Neuronal stem cell (in vitro differentiated cells): ENCODE measurements around the gene RASL11A.
A peak's percentile ranks its signal among the peaks of the same experiment; 100 is the strongest.

Experiments
- DNase-seq: peaks from one replicate; pipeline ENCODE4 v3.0.0-alpha.2; 2013; ENCODE audit warnings: low spot score
- H2AFZ ChIP-seq: one replicate; pipeline ENCODE4 v1.6.1; 2013; ENCODE audit warnings: mild to moderate bottlenecking, low read length, inconsistent platforms
- H2AK5ac ChIP-seq: 2 replicates; pipeline ENCODE4 v1.6.1; 2013; ENCODE audit warnings: low read depth, mild to moderate bottlenecking, inconsistent platforms, low read length, moderate library complexity, mixed read lengths
- H2BK120ac ChIP-seq: 2 replicates; pipeline ENCODE4 v1.6.1; 2013; ENCODE audit warnings: low read depth, mild to moderate bottlenecking, inconsistent platforms, low read length, moderate library complexity, mixed read lengths
- H2BK12ac ChIP-seq: one replicate; pipeline ENCODE4 v1.6.1; 2013; ENCODE audit warnings: low read length, inconsistent platforms
- H2BK15ac ChIP-seq: 2 replicates; pipeline ENCODE4 v1.6.1; 2013; ENCODE audit warnings: mild to moderate bottlenecking, low read length, inconsistent platforms, mixed read lengths
- H2BK5ac ChIP-seq: one replicate; pipeline ENCODE4 v1.6.1; 2013; ENCODE audit warnings: inconsistent platforms, mild to moderate bottlenecking, low read length, moderate library complexity
- H3K14ac ChIP-seq: one replicate; pipeline ENCODE4 v1.6.1; 2013; ENCODE audit warnings: low read length, inconsistent platforms
- H3K18ac ChIP-seq: 2 replicates; pipeline ENCODE4 v1.6.1; 2013; ENCODE audit warnings: low read length, inconsistent platforms
- H3K23ac ChIP-seq: 2 replicates; pipeline ENCODE4 v1.6.1; 2013; ENCODE audit warnings: low read depth, mild to moderate bottlenecking, mixed read lengths, low read length, inconsistent platforms; ENCODE audit not compliant: poor library complexity
- H3K27ac ChIP-seq: replicated peaks from 3 replicates; pipeline ENCODE4 v1.5.1; 2013; ENCODE audit warnings: low read length, inconsistent platforms
- H3K27me3 ChIP-seq, 3 experiments: 2 replicates each; pipeline ENCODE4 v1.6.1; 2013; ENCODE audit warnings: low read length in 3 of 3, mild to moderate bottlenecking in 2 of 3, inconsistent platforms in 1 of 3, low read depth in 1 of 3, mixed read lengths in 1 of 3, moderate library complexity in 1 of 3; ENCODE audit not compliant: control insufficient read depth in 3 of 3, insufficient read depth in 3 of 3
- H3K36me3 ChIP-seq, 2 donors: replicated peaks in 1 of 2; 2 replicates each; pipeline ENCODE4 v1.6.1; 2013; ENCODE audit warnings: low read length in 2 of 2; ENCODE audit not compliant: control insufficient read depth in 2 of 2, insufficient read depth in 2 of 2
- H3K4ac ChIP-seq: 2 replicates; pipeline ENCODE4 v1.6.1; 2013; ENCODE audit warnings: inconsistent platforms, mild to moderate bottlenecking, low read length, moderate library complexity
- H3K4me1 ChIP-seq, 2 donors: 1 replicate in 1 of 2; 2 replicates in 1 of 2; pipeline ENCODE4 v1.6.1; 2013; ENCODE audit warnings: low read length in 2 of 2, low read depth in 1 of 2; ENCODE audit not compliant: control insufficient read depth in 2 of 2, insufficient read depth in 1 of 2
- H3K4me2 ChIP-seq: one replicate; pipeline ENCODE4 v1.6.1; 2013; ENCODE audit warnings: mild to moderate bottlenecking, low read length, inconsistent platforms; ENCODE audit not compliant: insufficient read depth, poor library complexity, severe bottlenecking
- H3K4me3 ChIP-seq, 2 donors: 2 replicates each; pipeline ENCODE4 v1.5.1; 2013; ENCODE audit warnings: low read length in 2 of 2, mild to moderate bottlenecking in 2 of 2, inconsistent platforms in 1 of 2, moderate library complexity in 1 of 2
- H3K79me1 ChIP-seq: one replicate; pipeline ENCODE4 v1.6.1; 2013; ENCODE audit warnings: low read depth, mild to moderate bottlenecking, inconsistent platforms, low read length, moderate library complexity
- H3K9ac ChIP-seq: one replicate; pipeline ENCODE4 v1.6.1; 2013; ENCODE audit warnings: mild to moderate bottlenecking, low read depth, low read length, inconsistent platforms; ENCODE audit not compliant: poor library complexity
- H3K9me3 ChIP-seq, 2 donors: replicated peaks in 1 of 2; 2 replicates each; pipeline versions ENCODE3 to v1.6.1; 2013; ENCODE audit warnings: low read length in 2 of 2, mild to moderate bottlenecking in 2 of 2, inconsistent platforms in 1 of 2, low read depth in 1 of 2, mixed read lengths in 1 of 2, moderate library complexity in 1 of 2; ENCODE audit not compliant: control insufficient read depth in 2 of 2, insufficient read depth in 1 of 2
- H4K8ac ChIP-seq: one replicate; pipeline ENCODE4 v1.6.1; 2013; ENCODE audit warnings: low read depth, mild to moderate bottlenecking, inconsistent platforms, low read length, moderate library complexity
- H4K91ac ChIP-seq: one replicate; pipeline ENCODE4 v1.6.1; 2013; ENCODE audit warnings: low read length, low read depth, mild to moderate bottlenecking, inconsistent platforms; ENCODE audit not compliant: poor library complexity
- WGBS, 2 donors: extraction: QIAGEN DNeasy Blood & Tissue Kit; methylation state at CpG; one replicate each; pipeline ENCODE4 v1.1.7; 2013; ENCODE audit warnings: missing lambda C conversion rate in 2 of 2, mixed read lengths in 1 of 2; ENCODE audit not compliant: insufficient read length in 2 of 2, insufficient replicate concordance in 1 of 2; ENCODE audit errors: extremely low coverage in 2 of 2; 5-methylcytosine and 5-hydroxymethylcytosine counted together

RASL11A gene

DNA sequence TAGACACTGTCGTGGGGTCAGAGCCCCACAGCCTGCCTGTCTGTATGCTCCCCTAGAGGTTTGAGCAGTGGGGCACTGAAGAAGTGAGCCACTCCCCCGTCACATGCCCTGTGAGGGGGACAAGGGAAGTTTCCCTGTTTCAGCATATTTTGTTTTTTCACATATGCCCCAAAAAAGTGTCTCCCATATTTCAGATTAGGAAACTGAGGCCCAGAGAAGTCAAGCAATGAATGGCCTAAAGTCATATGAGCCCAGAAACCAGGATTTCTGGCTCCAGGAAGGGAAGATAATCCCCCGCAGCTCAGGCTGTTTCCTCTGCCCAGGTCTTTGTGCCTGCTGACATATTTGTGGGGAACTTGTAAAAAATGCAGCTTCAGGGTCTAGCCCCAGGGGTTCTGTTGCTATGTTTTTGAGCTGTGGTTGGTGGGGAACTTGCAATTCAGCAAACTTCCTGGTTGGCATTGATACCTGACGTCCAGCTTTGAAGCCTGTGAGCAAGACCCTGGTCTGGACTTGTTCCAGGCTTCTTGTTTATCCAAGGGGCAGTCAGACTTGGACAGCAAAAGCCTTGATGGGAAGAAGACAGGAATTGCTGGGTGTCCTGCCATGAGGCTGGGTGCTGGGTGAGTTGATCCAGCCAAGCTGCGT lies 9.5 kb downstream of the RASL11A start:
- Histone ChIP-seq H2BK15ac (no peak overlapping the region), H3K4ac (no peak overlapping the region), H3K36me3 (no peaks in the 10 kb centered on the region), H3K27ac (no peak overlapping the region), H2AK5ac (no peak overlapping the region), H4K91ac (no peak overlapping the region), H2AFZ (peak overlapping the region; percentile 24), H3K9me3 (no peaks in the 10 kb centered on the region), H3K14ac (no peak overlapping the region), H3K4me1 (peaks cover 0 to 6% of the 10 kb centered on the region in 2 donors), H3K4me2 (no peak overlapping the region), H4K8ac (no peak overlapping the region), H2BK120ac (no peak overlapping the region), H3K79me1 (no peaks in the 10 kb centered on the region), H3K4me3 (no peak overlapping the region), H3K18ac (no peak overlapping the region), H2BK5ac (no peak overlapping the region), H3K27me3 (peaks cover 0 to 13% (median 0%) of the 10 kb centered on the region in 3 experiments), H3K23ac (no peak overlapping the region), H2BK12ac (no peak overlapping the region), H3K9ac (no peak overlapping the region)
- WGBS, 2 donors = no CpG with 5 or more reads among the region's 5 CpGs
- DNase-seq = no peak

DNA sequence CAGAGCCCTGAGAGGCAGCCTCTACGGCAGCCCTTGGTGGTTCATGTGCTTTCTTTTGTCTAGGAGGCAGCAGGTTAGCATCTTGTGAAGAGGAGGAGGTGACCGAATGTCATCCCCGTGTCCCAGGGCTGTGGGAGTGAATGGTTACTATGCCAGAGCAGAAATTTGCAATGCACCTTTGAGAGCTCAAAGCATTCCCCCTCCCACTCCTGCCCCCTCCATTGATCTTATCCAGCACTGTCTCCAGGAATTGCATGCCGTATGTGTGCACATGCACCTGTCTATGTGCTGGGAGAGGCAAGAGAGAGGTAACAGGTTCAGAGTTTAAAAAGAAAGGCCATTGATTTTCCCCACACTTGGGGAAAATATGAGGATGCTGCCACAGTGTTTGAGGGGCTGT lies 10.2 kb downstream of the RASL11A start:
- Histone ChIP-seq H3K27ac (no peak overlapping the region), H2BK12ac (no peak overlapping the region), H4K91ac (no peak overlapping the region), H3K27me3 (peaks cover 0 to 13% (median 0%) of the 10 kb centered on the region in 3 experiments), H3K9ac (no peak overlapping the region), H2AK5ac (no peak overlapping the region), H3K4me1 (peaks cover 0 to 6% of the 10 kb centered on the region in 2 donors), H3K23ac (no peak overlapping the region), H3K18ac (no peak overlapping the region), H3K4me2 (no peak overlapping the region), H2BK15ac (no peak overlapping the region), H3K4ac (no peak overlapping the region), H2AFZ (no peak overlapping the region), H4K8ac (no peak overlapping the region), H3K9me3 (no peaks in the 10 kb centered on the region), H3K4me3 (no peak overlapping the region), H3K79me1 (no peaks in the 10 kb centered on the region), H2BK120ac (no peak overlapping the region), H3K36me3 (no peaks in the 10 kb centered on the region), H2BK5ac (no peak overlapping the region), H3K14ac (no peak overlapping the region)
- no CpG with 5 or more reads among the region's 4 CpGs for WGBS, 2 donors
- no peak for DNase-seq

DNA sequence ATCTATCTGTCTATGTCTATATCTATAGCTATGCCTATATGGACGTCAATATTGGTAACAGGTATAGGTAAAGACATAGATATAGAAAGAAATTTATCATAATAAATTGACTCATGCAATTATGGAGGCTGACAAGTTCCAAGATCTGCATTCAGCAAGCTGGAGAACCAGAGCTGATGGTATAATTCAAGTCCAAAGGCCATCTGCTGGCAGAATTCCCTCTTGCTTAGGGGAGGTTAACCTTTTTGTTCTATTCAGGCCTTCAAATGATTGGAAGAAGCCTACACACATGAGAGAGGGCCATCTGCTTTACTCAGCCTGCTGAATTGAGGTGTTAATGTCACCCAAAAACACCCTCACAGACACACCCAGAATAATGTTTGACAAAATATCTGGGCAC lies 10.8 kb downstream of the RASL11A start:
- Histone ChIP-seq H3K4me1 (peaks cover 0 to 6% of the 10 kb centered on the region in 2 donors), H2BK15ac (no peak overlapping the region), H2AK5ac (no peak overlapping the region), H3K18ac (no peak overlapping the region), H2BK5ac (no peak overlapping the region), H3K14ac (no peak overlapping the region), H3K4me3 (no peak overlapping the region), H3K23ac (no peak overlapping the region), H3K9ac (no peak overlapping the region), H3K4me2 (no peak overlapping the region), H2BK12ac (no peak overlapping the region), H4K91ac (no peak overlapping the region), H3K4ac (no peak overlapping the region), H3K36me3 (no peaks in the 10 kb centered on the region), H3K27ac (no peak overlapping the region), H2BK120ac (no peak overlapping the region), H3K79me1 (no peaks in the 10 kb centered on the region), H2AFZ (no peak overlapping the region), H4K8ac (no peak overlapping the region), H3K27me3 (peaks cover 0 to 13% (median 0%) of the 10 kb centered on the region in 3 experiments), H3K9me3 (no peaks in the 10 kb centered on the region)
- WGBS, 2 donors = no CpG with 5 or more reads among the region's 1 CpG
- no peak for DNase-seq

DNA sequence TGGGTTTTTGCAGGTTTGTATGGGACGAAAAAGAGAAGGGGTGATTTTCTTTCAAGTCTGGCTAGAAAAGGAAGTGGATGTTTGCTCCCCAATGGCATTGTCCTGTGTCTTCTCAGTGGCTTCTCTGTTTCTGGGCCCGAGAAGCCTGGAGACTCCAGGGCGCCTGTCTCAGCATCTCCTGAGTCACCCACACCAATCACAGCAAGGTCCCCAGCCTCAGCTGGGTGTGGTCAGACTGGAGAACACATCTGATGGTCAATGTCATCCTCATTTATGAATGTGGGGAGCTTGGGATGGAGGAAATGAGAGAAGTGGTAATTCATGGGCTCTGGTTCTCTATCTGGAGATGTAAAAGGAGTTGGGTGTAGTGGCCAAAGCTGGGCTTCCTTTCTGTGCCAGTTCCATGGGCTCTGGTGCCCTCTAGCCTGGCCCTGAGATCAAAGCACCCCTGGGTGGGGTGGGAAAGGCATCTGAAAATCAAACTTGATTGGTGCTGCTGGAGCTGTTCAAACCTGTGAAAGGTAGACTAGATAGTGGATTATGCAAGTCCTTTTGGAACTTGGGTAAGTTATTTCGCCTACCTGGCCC lies 13.4 kb downstream of the RASL11A start:
- Histone ChIP-seq H3K9me3 (no peaks in the 10 kb centered on the region), H2AFZ (no peak overlapping the region), H2BK120ac (no peak overlapping the region), H3K18ac (no peak overlapping the region), H4K91ac (no peak overlapping the region), H3K4me3 (no peak overlapping the region), H3K4me2 (no peak overlapping the region), H3K9ac (no peak overlapping the region), H3K23ac (no peak overlapping the region), H3K27ac (no peak overlapping the region), H2BK12ac (no peak overlapping the region), H2BK15ac (no peak overlapping the region), H3K4ac (no peak overlapping the region), H2BK5ac (no peak overlapping the region), H3K79me1 (no peaks in the 10 kb centered on the region), H3K4me1 (peaks cover 0 to 6% of the 10 kb centered on the region in 2 donors), H2AK5ac (no peak overlapping the region), H4K8ac (no peak overlapping the region), H3K36me3 (no peaks in the 10 kb centered on the region), H3K27me3 (peaks cover 0 to 9% (median 0%) of the 10 kb centered on the region in 3 experiments), H3K14ac (no peak overlapping the region)
- no CpG with 5 or more reads among the region's 4 CpGs for WGBS, 2 donors
- DNase-seq = no peak
